ENCODE results near the gene RGS19.

DNA sequence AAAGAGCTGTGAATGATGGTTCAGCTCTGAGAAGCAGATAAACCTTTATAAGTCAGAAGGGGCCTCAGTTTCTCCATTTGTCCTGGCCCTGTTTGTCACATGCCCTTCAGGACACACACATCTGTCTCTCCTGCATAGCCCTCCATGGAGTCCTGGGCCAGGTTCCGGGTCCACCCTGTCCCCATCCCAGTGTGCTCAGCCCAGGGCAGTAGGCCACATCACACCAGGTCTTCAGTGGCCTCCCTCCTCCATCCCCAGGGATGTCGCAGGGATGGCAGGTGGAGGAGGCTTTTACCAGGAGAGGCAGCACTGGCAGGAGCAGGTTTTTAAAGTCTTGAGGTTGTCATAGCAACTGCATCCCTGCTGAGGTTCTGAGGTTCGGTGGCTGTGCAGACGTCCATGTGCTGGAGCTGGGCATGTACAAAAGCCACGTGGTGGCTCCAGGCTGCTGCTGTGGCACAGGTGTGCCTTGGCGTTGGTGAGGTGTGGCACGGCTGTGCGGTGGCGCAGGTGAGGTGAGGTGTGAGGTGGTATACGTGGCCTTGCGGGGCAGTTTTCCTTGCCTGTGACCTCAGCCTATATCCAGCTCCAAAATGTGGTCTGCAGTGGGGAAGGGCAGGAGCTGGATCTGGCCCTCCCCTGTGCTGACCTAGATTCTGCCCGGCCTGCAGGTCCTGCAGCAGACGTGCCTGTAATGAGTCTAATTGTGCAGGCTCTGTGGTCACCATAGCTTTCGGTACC lies 36.0 kb upstream of the RGS19 start:
- TF ChIP-seq POLR2A (IDR thresholded peaks at IDR 0.05), result no peak
- TF ChIP-seq, protein P1, sequence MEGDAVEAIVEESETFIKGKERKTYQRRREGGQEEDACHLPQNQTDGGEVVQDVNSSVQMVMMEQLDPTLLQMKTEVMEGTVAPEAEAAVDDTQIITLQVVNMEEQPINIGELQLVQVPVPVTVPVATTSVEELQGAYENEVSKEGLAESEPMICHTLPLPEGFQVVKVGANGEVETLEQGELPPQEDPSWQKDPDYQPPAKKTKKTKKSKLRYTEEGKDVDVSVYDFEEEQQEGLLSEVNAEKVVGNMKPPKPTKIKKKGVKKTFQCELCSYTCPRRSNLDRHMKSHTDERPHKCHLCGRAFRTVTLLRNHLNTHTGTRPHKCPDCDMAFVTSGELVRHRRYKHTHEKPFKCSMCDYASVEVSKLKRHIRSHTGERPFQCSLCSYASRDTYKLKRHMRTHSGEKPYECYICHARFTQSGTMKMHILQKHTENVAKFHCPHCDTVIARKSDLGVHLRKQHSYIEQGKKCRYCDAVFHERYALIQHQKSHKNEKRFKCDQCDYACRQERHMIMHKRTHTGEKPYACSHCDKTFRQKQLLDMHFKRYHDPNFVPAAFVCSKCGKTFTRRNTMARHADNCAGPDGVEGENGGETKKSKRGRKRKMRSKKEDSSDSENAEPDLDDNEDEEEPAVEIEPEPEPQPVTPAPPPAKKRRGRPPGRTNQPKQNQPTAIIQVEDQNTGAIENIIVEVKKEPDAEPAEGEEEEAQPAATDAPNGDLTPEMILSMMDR (IDR thresholded peaks at IDR 0.05), result no peak

Data from heart left ventricle (tissue), 13 donors.